Upper lobe of left lung (tissue), 6 donors: ENCODE data around the gene SLC5A5. TPM values are rescaled to one million over a fixed set of nuclear protein-coding genes. Genes with fewer than 3 reads are reported as not detected.

Experiments
- ATAC-seq, 2 donors: fragments of 200-7000 bp; cut with Tn5 transposase; one replicate each; pipeline ENCODE4 v1.9.1; 2022; ENCODE audit warnings: mild to moderate bottlenecking in 2 of 2, moderate library complexity in 2 of 2; ENCODE audit not compliant: low FRiP score in 2 of 2
- DNase-seq, 2 donors: peaks; one replicate each; pipeline ENCODE4 v3.0.0-alpha.2; 2019 to 2020
- H3K27ac ChIP-seq, 4 donors: fragments of 200-600 bp; sonication (generic); one replicate each; pipeline ENCODE4 v1.5.1; 2016 to 2019
- H3K27me3 ChIP-seq, 4 donors: fragments of 200-600 bp; sonication (generic); one replicate each; pipeline ENCODE4 v1.5.1; 2017 to 2019
- H3K36me3 ChIP-seq, 4 donors: fragments of 200-600 bp; sonication (generic); one replicate each; pipeline ENCODE4 v1.5.1; 2016 to 2019
- H3K4me1 ChIP-seq, 4 donors: fragments of 200-600 bp; sonication (generic); one replicate each; pipeline ENCODE4 v1.5.1; 2018 to 2019
- H3K4me3 ChIP-seq, 4 donors: fragments of 200-600 bp; sonication (generic); one replicate each; pipeline ENCODE4 v1.5.1; 2017 to 2019; ENCODE audit warnings: mild to moderate bottlenecking in 2 of 4, moderate library complexity in 1 of 4
- H3K9me3 ChIP-seq, 4 donors: fragments of 200-600 bp; sonication (generic); one replicate each; pipeline ENCODE4 v1.5.1; 2018 to 2019
- EP300 ChIP-seq, 4 donors: sonication (generic); formaldehyde crosslinking; IDR thresholded peaks; one replicate each; pipeline ENCODE4 v1.5.1; 2017; ENCODE audit warnings: antibody characterized with exemption in 4 of 4, control low read depth in 2 of 4
- POLR2A ChIP-seq, 4 donors: fragments of 450-650 bp; IDR thresholded peaks; one replicate each; pipeline ENCODE4 v1.5.1; 2016 to 2017; ENCODE audit warnings: antibody characterized with exemption in 4 of 4, mild to moderate bottlenecking in 2 of 4
- POLR2AphosphoS5 ChIP-seq, 2 donors: sonication (generic); formaldehyde crosslinking; IDR thresholded peaks; one replicate each; pipeline ENCODE4 v1.5.1; 2017; ENCODE audit warnings: antibody characterized with exemption in 2 of 2
- WGBS, 2 donors: methylation state at CpG; one replicate each; pipeline ENCODE4 v1.1.5; 2017 to 2018; 5-methylcytosine and 5-hydroxymethylcytosine counted together
- total RNA-seq, 6 donors: library from RNA; depleted of rRNA in 4 of 6; stranded (reverse); fragments of >200 nt in 4 of 6; gene quantifications; one replicate each; pipeline versions ENCODE4 v1.1.0 to v1.2.1, GENCODE V29; 2016 to 2021
- TF ChIP-seq, protein P1 (sequence below), 6 experiments: fragments of 450-650 bp in 4 of 6; fragments of 200-600 bp in 2 of 6; sonication (generic) in 2 of 6; IDR thresholded peaks; one replicate each; pipeline ENCODE4 v1.5.1; 2016 to 2019; ENCODE audit warnings: antibody characterized with exemption in 6 of 6
- donor health status: DM: no; HTN: no; CAD: no; lungs with moderate emphysema.
- donor health status: DM: no; HTN: yes; CAD: no; lungs with severe emphysema.

The SLC5A5 gene
- total RNA-seq, 6 donors from 2014 or later = under 0.01 to 0.15 TPM; not detected in 4

DNA sequence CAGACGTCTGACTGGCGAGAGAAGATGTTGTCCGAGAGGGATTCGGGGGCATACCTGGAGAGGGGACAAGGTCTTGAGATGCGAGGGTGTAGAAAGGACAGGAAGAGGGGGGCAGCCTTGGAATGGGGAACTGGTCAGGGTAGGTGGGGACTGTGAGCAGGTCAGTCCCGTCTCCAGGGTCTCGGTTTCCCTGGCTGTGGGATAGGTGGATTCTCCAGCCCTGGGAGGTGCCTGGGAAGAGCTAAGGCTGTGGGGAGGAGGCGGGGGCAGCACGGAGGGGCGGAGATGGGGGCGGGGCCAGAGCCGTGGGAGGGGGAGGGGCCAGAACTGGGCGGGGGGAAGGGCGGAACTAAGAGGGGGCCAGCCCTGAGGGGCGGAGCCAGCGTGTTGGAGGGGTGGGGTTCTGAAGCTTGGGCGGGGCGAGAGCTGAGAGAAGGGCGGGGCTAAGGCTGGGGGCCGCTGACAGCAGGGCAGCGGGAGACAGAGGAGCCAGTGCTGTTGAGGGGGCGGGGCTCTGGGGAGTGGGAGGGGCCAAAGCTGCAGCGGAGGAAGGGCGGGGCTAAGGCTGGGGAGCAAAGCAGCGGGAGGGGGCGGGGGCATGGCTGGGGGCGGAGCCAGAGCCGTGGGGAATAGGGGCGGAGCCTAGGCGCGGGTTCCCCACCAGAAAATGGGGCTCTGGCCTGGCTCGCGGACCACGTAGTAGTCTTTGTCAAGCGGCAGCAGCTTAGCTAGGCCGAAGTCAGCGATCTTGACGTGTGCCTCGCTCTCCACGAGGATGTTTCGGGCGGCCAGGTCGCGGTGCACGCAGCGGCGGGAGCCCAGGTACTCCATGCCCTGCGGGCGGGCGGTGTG lies 41.0 kb upstream of the SLC5A5 start:
- Histone ChIP-seq H3K36me3 (peaks cover 0 to 73% (median 7%) of the 10 kb centered on the region in 4 donors), H3K9me3 (no peaks in the 10 kb centered on the region), H3K27ac (no peak overlapping the region), H3K4me1 (peaks cover 0 to 19% (median 0%) of the 10 kb centered on the region in 4 donors), H3K4me3 (peak overlapping the region in 2 of 4 donors; percentile 26 to 30), H3K27me3 (no peaks in the 10 kb centered on the region)
- ATAC-seq = peak; percentile 49 to 67
- TF ChIP-seq POLR2A (IDR thresholded peaks at IDR 0.05) (no peak), EP300 (IDR thresholded peaks at IDR 0.05) (no peak), POLR2AphosphoS5 (IDR thresholded peaks at IDR 0.05) (no peak)
- TF ChIP-seq, protein P1, sequence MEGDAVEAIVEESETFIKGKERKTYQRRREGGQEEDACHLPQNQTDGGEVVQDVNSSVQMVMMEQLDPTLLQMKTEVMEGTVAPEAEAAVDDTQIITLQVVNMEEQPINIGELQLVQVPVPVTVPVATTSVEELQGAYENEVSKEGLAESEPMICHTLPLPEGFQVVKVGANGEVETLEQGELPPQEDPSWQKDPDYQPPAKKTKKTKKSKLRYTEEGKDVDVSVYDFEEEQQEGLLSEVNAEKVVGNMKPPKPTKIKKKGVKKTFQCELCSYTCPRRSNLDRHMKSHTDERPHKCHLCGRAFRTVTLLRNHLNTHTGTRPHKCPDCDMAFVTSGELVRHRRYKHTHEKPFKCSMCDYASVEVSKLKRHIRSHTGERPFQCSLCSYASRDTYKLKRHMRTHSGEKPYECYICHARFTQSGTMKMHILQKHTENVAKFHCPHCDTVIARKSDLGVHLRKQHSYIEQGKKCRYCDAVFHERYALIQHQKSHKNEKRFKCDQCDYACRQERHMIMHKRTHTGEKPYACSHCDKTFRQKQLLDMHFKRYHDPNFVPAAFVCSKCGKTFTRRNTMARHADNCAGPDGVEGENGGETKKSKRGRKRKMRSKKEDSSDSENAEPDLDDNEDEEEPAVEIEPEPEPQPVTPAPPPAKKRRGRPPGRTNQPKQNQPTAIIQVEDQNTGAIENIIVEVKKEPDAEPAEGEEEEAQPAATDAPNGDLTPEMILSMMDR (IDR thresholded peaks at IDR 0.05) = no peak
- WGBS, 2 donors = 48 to 60% methylated on average over 9 to 26 of the region's 50 CpGs
- peak; percentile 46 to 83 for DNase-seq

DNA sequence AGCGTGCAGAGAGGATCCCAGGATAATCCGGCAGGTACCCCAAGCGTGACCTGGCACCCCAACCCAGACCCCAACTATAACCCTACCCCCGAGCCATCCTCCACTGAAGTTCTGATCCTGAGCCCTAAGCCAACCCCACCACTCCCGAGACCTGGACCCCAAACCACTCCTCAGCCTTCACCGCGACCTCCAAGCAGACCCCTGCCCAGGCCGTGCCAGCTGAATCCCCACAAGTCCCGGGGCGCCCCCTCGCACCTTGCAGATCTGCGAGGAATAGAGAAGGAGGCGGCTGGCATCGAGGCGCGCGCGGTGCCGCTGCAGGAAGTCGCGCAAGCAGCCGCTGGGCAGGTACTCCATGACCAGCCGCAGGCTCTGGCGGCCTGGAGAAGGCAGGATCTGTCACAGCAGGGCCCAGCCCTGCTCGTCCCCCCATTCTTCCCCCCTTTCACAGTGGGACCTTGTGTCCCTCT lies 40.3 kb upstream of the SLC5A5 start:
- H3K27me3 ChIP-seq = no peaks in the 10 kb centered on the region
- no peaks in the 10 kb centered on the region for H3K9me3 ChIP-seq
- WGBS, 2 donors = 63 to 83% methylated on average over 22 to 25 of the region's 25 CpGs
- peak overlapping the region in 2 of 4 donors; percentile 26 to 30 for H3K4me3 ChIP-seq
- H3K27ac ChIP-seq = no peak overlapping the region
- H3K36me3 ChIP-seq = peaks cover 0 to 75% (median 8%) of the 10 kb centered on the region in 4 donors
- H3K4me1 ChIP-seq = peaks cover 0 to 19% (median 0%) of the 10 kb centered on the region in 4 donors
- ATAC-seq = peak in 1 of 2 donors; percentile 12
- no peak for TF ChIP-seq POLR2A (IDR thresholded peaks at IDR 0.05)
- no peak for TF ChIP-seq POLR2AphosphoS5 (IDR thresholded peaks at IDR 0.05)
- TF ChIP-seq, protein P1 (IDR thresholded peaks at IDR 0.05) = no peak
- no peak for TF ChIP-seq EP300 (IDR thresholded peaks at IDR 0.05)
- peak in 1 of 2 donors; percentile 82 for DNase-seq

DNA sequence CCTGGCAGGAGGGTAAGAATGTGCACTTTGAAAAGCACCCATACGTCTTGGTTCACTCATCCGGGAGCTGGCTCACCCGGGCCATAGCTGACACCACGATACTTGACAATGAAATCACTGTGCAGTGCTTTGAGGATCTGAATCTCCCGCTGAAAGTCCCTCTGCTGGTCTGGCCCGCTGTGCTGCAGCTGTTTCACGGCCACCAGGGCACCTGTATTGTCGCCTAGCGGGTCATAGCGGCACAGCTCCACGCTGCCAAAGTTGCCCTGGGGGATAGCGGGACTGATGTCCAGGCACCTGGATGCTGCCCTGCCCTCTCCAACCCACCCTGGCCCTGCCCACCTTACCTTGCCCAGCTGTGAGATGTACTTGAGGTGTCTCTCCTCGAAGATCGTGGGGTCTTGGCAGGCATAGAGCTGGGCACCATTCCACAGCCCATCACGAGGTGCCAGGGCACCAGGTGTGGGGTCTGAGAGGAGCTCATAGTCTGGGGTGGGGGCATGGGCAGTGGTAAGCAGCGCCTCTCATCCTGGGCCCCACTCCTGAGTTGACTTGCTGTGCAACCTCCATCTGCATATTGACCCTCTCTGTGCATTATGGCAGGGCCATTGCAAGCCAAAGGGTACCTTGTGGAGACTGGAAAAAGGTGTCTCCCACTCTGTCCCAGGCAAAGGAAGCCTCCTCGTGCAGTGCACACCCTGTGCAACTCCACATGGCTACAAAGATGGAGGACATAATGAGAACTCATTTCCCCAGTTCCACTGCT lies 39.1 kb upstream of the SLC5A5 start:
- ATAC-seq = no peak
- Histone ChIP-seq H3K27ac (no peak overlapping the region), H3K4me1 (peaks cover 0 to 19% (median 0%) of the 10 kb centered on the region in 4 donors), H3K4me3 (no peak overlapping the region), H3K9me3 (no peaks in the 10 kb centered on the region), H3K36me3 (peaks cover 0 to 84% (median 9%) of the 10 kb centered on the region in 4 donors), H3K27me3 (no peaks in the 10 kb centered on the region)
- WGBS, 2 donors = 92 to 93% methylated on average over 10 to 17 of the region's 17 CpGs
- DNase-seq = no peak
- TF ChIP-seq POLR2AphosphoS5 (IDR thresholded peaks at IDR 0.05) (no peak), EP300 (IDR thresholded peaks at IDR 0.05) (no peak), POLR2A (IDR thresholded peaks at IDR 0.05) (no peak)
- TF ChIP-seq, protein P1 (IDR thresholded peaks at IDR 0.05) = no peak

DNA sequence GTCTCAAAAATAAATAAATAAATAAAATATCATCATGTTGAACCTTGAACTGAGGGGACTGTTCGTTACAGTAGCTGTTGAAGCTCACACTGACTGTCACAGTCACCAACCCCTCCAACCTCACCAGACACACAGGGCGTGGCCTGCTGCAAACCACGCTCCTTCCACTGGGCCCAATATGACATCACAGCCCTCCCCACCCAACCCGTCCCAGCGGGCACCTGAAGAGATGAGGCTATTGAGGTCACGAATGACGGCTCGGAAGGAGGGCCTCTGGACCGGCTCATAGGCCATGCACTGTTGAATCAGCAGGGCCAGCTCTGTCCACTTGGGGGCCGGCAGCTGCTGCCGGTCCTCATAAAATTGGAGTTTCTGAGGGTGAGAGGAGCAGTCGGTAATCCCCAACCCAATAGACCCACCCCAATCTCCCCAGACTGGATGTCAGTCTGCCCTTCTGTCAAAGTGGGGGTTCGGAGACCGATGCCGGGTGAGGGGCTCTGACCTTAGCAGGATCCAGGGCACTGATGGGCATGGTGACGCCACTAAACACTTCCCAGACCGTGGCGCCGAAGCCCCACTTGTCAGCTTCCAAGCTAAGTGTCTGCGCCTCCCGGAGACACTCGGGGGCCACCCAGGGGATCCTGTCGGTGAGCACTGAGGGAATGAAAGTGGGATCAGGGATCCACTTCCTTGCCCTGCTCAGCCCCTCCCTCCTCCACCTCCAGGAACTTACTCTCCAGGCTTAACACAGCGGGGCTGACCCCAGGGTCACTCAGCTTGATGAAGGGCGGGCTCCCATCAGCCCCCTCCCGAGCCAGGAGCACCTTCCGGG lies 37.2 kb upstream of the SLC5A5 start:
- peaks cover 0 to 92% (median 19%) of the 10 kb centered on the region in 4 donors for H3K36me3 ChIP-seq
- TF ChIP-seq EP300 (IDR thresholded peaks at IDR 0.05) (no peak), POLR2A (IDR thresholded peaks at IDR 0.05) (no peak), POLR2AphosphoS5 (IDR thresholded peaks at IDR 0.05) (no peak)
- TF ChIP-seq, protein P1 (IDR thresholded peaks at IDR 0.05) = no peak
- ATAC-seq = no peak
- no peak for DNase-seq
- H3K4me1 ChIP-seq = peaks cover 0 to 18% (median 0%) of the 10 kb centered on the region in 4 donors
- no peak overlapping the region for H3K4me3 ChIP-seq
- WGBS, 2 donors = 82 to 83% methylated on average over 9 to 18 of the region's 27 CpGs
- no peak overlapping the region for H3K27ac ChIP-seq
- H3K9me3 ChIP-seq = no peaks in the 10 kb centered on the region
- H3K27me3 ChIP-seq = no peaks in the 10 kb centered on the region
